ENCODE results near the gene C12orf60.

The C12orf60 gene

GRCh38 chr12:14776236-14776961 lies 27.1 kb upstream of the C12orf60 start:
- Histone ChIP-seq H3K4me2 (ENCODE audit: low read length) (peak overlapping the region; percentile 73), H3K27me3 (ENCODE audit: control insufficient read depth, low read length) (no peaks in the 10 kb centered on the region), H3K27ac (ENCODE audit: low read depth, low read length) (no peak overlapping the region), H3K9me2 (replicated peaks; ENCODE audit: control insufficient read depth, low read length) (no peaks in the 10 kb centered on the region), H3K79me2 (ENCODE audit: control insufficient read depth, low read length) (peaks cover 22% of the 10 kb centered on the region), H3K9me3 (ENCODE audit: control insufficient read depth, insufficient read depth, low read length) (no peaks in the 10 kb centered on the region), H3K36me3 (ENCODE audit: control insufficient read depth, low read length) (no peaks in the 10 kb centered on the region), H3K4me3 (ENCODE audit: low read length) (peak overlapping the region; percentile 84; the same call in 1 of the 2 replicates), H3K4me1 (ENCODE audit: control insufficient read depth, low read length) (peaks cover 43% of the 10 kb centered on the region), H4K20me1 (ENCODE audit: control insufficient read depth, insufficient read depth, low read depth, low read length) (no peaks in the 10 kb centered on the region), H3F3A (ENCODE audit: control insufficient read depth, insufficient read depth) (peaks cover 25% of the 10 kb centered on the region)
- TF ChIP-seq EZH2phosphoT487 (IDR thresholded peaks at IDR 0.05; ENCODE audit: borderline replicate concordance, low read length), result no peak
- TF ChIP-seq, protein P1, sequence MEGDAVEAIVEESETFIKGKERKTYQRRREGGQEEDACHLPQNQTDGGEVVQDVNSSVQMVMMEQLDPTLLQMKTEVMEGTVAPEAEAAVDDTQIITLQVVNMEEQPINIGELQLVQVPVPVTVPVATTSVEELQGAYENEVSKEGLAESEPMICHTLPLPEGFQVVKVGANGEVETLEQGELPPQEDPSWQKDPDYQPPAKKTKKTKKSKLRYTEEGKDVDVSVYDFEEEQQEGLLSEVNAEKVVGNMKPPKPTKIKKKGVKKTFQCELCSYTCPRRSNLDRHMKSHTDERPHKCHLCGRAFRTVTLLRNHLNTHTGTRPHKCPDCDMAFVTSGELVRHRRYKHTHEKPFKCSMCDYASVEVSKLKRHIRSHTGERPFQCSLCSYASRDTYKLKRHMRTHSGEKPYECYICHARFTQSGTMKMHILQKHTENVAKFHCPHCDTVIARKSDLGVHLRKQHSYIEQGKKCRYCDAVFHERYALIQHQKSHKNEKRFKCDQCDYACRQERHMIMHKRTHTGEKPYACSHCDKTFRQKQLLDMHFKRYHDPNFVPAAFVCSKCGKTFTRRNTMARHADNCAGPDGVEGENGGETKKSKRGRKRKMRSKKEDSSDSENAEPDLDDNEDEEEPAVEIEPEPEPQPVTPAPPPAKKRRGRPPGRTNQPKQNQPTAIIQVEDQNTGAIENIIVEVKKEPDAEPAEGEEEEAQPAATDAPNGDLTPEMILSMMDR (IDR thresholded peaks at IDR 0.05; ENCODE audit: low read depth, low read length, poor library complexity, severe bottlenecking), result peak; percentile 34

DNA sequence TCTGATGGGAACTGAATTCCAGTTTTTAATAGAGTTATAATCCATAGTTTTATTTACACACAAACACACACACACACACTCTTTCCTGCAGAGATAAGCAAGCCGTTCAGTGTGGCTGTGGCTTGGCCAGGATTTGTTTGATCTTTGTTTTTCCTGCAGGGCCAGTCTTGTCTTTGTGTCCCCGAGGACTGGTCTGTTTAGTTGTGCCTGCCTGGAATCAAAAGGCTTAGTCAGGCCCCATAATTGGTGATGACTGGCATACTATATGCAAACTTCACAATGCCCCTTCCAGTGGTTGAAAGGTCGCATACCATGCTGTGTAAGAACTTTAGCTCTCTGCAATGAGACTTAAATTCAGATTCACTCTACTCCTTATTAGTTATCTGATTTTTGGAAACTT lies 26.2 kb upstream of the C12orf60 start:
- Histone ChIP-seq H3K36me3 (ENCODE audit: control insufficient read depth, low read length) (no peaks in the 10 kb centered on the region), H3K27me3 (ENCODE audit: control insufficient read depth, low read length) (no peaks in the 10 kb centered on the region), H3F3A (ENCODE audit: control insufficient read depth, insufficient read depth) (peaks cover 19% of the 10 kb centered on the region; the same call in 1 of the 2 replicates), H3K9me3 (ENCODE audit: control insufficient read depth, insufficient read depth, low read length) (no peaks in the 10 kb centered on the region), H4K20me1 (ENCODE audit: control insufficient read depth, insufficient read depth, low read depth, low read length) (no peaks in the 10 kb centered on the region), H3K27ac (ENCODE audit: low read depth, low read length) (no peak overlapping the region), H3K4me3 (ENCODE audit: low read length) (no peak overlapping the region), H3K4me2 (ENCODE audit: low read length) (no peak overlapping the region), H3K79me2 (ENCODE audit: control insufficient read depth, low read length) (peaks cover 22% of the 10 kb centered on the region), H3K9me2 (replicated peaks; ENCODE audit: control insufficient read depth, low read length) (no peaks in the 10 kb centered on the region), H3K4me1 (ENCODE audit: control insufficient read depth, low read length) (peaks cover 35% of the 10 kb centered on the region)
- TF ChIP-seq, protein P1 (IDR thresholded peaks at IDR 0.05; ENCODE audit: low read depth, low read length, poor library complexity, severe bottlenecking), result no peak
- no peak for TF ChIP-seq EZH2phosphoT487 (IDR thresholded peaks at IDR 0.05; ENCODE audit: borderline replicate concordance, low read length)

- Histone ChIP-seq H3K79me2 (ENCODE audit: control insufficient read depth, low read length) (peaks cover 8% of the 10 kb centered on the region), H3K36me3 (ENCODE audit: control insufficient read depth, low read length) (peaks cover 10% of the 10 kb centered on the region), H3K9me3 (ENCODE audit: control insufficient read depth, insufficient read depth, low read length) (no peaks in the 10 kb centered on the region), H3F3A (ENCODE audit: control insufficient read depth, insufficient read depth) (peaks cover 22% of the 10 kb centered on the region), H4K20me1 (ENCODE audit: control insufficient read depth, insufficient read depth, low read depth, low read length) (no peaks in the 10 kb centered on the region), H3K9me2 (replicated peaks; ENCODE audit: control insufficient read depth, low read length) (no peaks in the 10 kb centered on the region), H3K4me2 (ENCODE audit: low read length) (no peak overlapping the region), H3K4me1 (ENCODE audit: control insufficient read depth, low read length) (peaks cover 28% of the 10 kb centered on the region), H3K4me3 (ENCODE audit: low read length) (no peak overlapping the region), H3K27me3 (ENCODE audit: control insufficient read depth, low read length) (no peaks in the 10 kb centered on the region), H3K27ac (ENCODE audit: low read depth, low read length) (no peak overlapping the region)
- TF ChIP-seq EZH2phosphoT487 (IDR thresholded peaks at IDR 0.05; ENCODE audit: borderline replicate concordance, low read length), result no peak
- TF ChIP-seq, protein P1 (IDR thresholded peaks at IDR 0.05; ENCODE audit: low read depth, low read length, poor library complexity, severe bottlenecking), result no peak
Observed at GRCh38 chr12:14779834-14780233, 23.6 kb upstream of the C12orf60 start.
